DMS53 (cell line): ENCODE measurements around the gene LHX6.

Experiments used
- DNase-seq: peaks from one replicate; lab custom pipeline; 2025; lab: John Stamatoyannopoulos, UW

Gene LHX6

GRCh38 chr9:122228568-122229484 is at the start of gene LHX6:
Gene LHX6, minus strand, starts transcription at chr9:122228957. Its CDS starts 217 bp downstream, at chr9:122228740.
- peak; percentile 53 for DNase-seq

- DNase-seq = no peak
These were observed 48.6 kb upstream of the LHX6 start for GRCh38 chr9:122277285-122277897.

- DNase-seq = no peak
These were observed 47.3 kb upstream of the LHX6 start for GRCh38 chr9:122276096-122276495.

- no peak for DNase-seq
These were observed 45.3 kb upstream of the LHX6 start for GRCh38 chr9:122274055-122274454.

GRCh38 chr9:122268041-122268814 is 39.5 kb upstream of the LHX6 start:
- no peak for DNase-seq

- DNase-seq = peak; percentile 79
These were observed 36.6 kb upstream of the LHX6 start for GRCh38 chr9:122265149-122265915.

GRCh38 chr9:122264360-122265148 is 35.8 kb upstream of the LHX6 start, which contains the start of the genes MRRF and RBM18:
Gene MRRF, plus strand, starts transcription at chr9:122264882. Its CDS starts 6,010 bp downstream, at chr9:122270892.
Gene RBM18, minus strand, starts transcription at chr9:122264840. Its CDS starts 3,348 bp downstream, at chr9:122261492.
- peak; percentile 98 for DNase-seq

- DNase-seq = peak; percentile 50
These were observed 35.1 kb upstream of the LHX6 start for GRCh38 chr9:122263699-122264349.

GRCh38 chr9:122262073-122262472 is 33.3 kb upstream of the LHX6 start:
- DNase-seq = no peak

- peak; percentile 30 for DNase-seq
These were observed 32.7 kb upstream of the LHX6 start for GRCh38 chr9:122261469-122261881.

- no peak for DNase-seq
These were observed 30.2 kb upstream of the LHX6 start for GRCh38 chr9:122258886-122259415.

- DNase-seq = no peak
These were observed 27.4 kb upstream of the LHX6 start for GRCh38 chr9:122256206-122256605.

GRCh38 chr9:122254761-122255160 is 26.0 kb upstream of the LHX6 start:
- DNase-seq = no peak

- no peak for DNase-seq
These were observed 24.0 kb upstream of the LHX6 start for GRCh38 chr9:122252796-122253195.

- DNase-seq = no peak
These were observed 22.6 kb upstream of the LHX6 start for GRCh38 chr9:122251351-122251750.

GRCh38 chr9:122248448-122248865 is 19.7 kb upstream of the LHX6 start:
- DNase-seq = no peak

GRCh38 chr9:122246666-122247065 is 17.9 kb upstream of the LHX6 start:
- no peak for DNase-seq

GRCh38 chr9:122244349-122244748 is 15.6 kb upstream of the LHX6 start:
- no peak for DNase-seq

GRCh38 chr9:122239722-122240121 is 11.0 kb upstream of the LHX6 start:
- no peak for DNase-seq

- DNase-seq = no peak
These were observed 7.9 kb upstream of the LHX6 start for GRCh38 chr9:122236681-122237080.
